NB4 (cell line): ENCODE measurements around the gene OLFM4.

ENCODE experiments used
- MYC ChIP-seq: IDR thresholded peaks from 2 replicates; pipeline ENCODE4 v1.6.1; 2011; ENCODE audit warnings: low read depth, low read length
- POLR2A ChIP-seq: IDR thresholded peaks from 2 replicates; pipeline ENCODE4 v1.6.1; 2011; ENCODE audit warnings: mild to moderate bottlenecking; ENCODE audit not compliant: insufficient read length; ENCODE audit errors: extremely low read depth
- TF ChIP-seq, protein P1 (sequence below): IDR thresholded peaks from one replicate; pipeline ENCODE4 v1.5.1; 2012; ENCODE audit warnings: low read depth, low read length
- TF ChIP-seq, protein P2 (sequence below): IDR thresholded peaks from 2 replicates; pipeline ENCODE4 v1.6.1; 2011; ENCODE audit warnings: low read depth, low read length

DNA sequence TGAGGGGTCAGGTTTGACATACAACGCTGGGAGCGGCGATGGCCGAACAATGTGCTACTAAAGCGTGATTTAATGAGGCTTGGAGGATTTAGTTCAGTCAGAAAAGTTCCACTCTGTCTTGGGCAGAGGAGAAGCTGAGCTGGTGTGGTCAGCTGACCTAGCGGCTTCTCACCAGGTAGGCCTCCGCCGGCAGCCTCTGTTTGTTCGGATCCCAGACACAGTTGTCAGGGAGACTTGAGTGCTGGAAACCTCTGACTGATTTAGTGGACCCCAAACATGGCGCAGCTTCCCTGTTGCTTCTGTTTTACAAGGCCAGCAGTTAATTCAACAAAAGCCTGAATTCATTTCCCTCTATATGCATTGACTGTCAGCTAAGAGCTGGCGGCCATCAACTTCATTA, 36.5 kb upstream of the OLFM4 start:
- TF ChIP-seq, protein P1, sequence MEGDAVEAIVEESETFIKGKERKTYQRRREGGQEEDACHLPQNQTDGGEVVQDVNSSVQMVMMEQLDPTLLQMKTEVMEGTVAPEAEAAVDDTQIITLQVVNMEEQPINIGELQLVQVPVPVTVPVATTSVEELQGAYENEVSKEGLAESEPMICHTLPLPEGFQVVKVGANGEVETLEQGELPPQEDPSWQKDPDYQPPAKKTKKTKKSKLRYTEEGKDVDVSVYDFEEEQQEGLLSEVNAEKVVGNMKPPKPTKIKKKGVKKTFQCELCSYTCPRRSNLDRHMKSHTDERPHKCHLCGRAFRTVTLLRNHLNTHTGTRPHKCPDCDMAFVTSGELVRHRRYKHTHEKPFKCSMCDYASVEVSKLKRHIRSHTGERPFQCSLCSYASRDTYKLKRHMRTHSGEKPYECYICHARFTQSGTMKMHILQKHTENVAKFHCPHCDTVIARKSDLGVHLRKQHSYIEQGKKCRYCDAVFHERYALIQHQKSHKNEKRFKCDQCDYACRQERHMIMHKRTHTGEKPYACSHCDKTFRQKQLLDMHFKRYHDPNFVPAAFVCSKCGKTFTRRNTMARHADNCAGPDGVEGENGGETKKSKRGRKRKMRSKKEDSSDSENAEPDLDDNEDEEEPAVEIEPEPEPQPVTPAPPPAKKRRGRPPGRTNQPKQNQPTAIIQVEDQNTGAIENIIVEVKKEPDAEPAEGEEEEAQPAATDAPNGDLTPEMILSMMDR, result no peak
- TF ChIP-seq POLR2A (no peak), MYC (no peak)
- TF ChIP-seq, protein P2, sequence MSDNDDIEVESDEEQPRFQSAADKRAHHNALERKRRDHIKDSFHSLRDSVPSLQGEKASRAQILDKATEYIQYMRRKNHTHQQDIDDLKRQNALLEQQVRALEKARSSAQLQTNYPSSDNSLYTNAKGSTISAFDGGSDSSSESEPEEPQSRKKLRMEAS, result no peak
